T-cell (primary cell): ENCODE results near the gene IFT25. TPM values are rescaled to one million over a fixed set of nuclear protein-coding genes. Genes with fewer than 3 reads are reported as not detected.

Experiments used
- ATAC-seq, 4 experiments: fragments of 200-7000 bp in 3 of 4; fragments of 150-1000 bp in 1 of 4; cut with Tn5 transposase; replicated peaks in 1 of 4; 1 replicate in 3 of 4; 2 replicates in 1 of 4; pipeline ENCODE4 v1.10.0; 2021; ENCODE audit warnings: moderate library complexity in 3 of 4, mild to moderate bottlenecking in 2 of 4, moderate number of reproducible peaks in 1 of 4
- CTCF ChIA-PET, 2 donors: fragments of 300-600 bp; sonication (Branson Sonifier 250); formaldehyde crosslinking; loops; one replicate each; lab custom pipeline; 2022; ENCODE audit warnings: antibody characterized with exemption in 2 of 2; lab: Charles Lee
- POLR2A ChIA-PET, 2 donors: fragments of 300-600 bp; sonication (Branson Sonifier 250); formaldehyde crosslinking; loops; one replicate each; lab custom pipeline; 2022; ENCODE audit warnings: antibody characterized with exemption in 2 of 2; lab: Charles Lee
- DNase-seq, 35 experiments: peaks; one replicate each; pipeline versions ENCODE4 v3.0.0 to v3.0.0-alpha.2; 2013 to 2023
- H3K27ac ChIP-seq: one replicate; pipeline ENCODE4 v1.5.1; 2013; ENCODE audit warnings: low read length
- H3K27me3 ChIP-seq, 2 experiments: replicated peaks in 1 of 2; 1 replicate in 1 of 2; 2 replicates in 1 of 2; pipeline versions ENCODE4 v1.6.1 to v1.7.0; 2013; ENCODE audit warnings: low read length in 1 of 2, mixed read lengths in 1 of 2; ENCODE audit not compliant: control insufficient read depth in 2 of 2, insufficient read depth in 2 of 2; ENCODE audit errors: extremely low read depth in 1 of 2
- H3K36me3 ChIP-seq, 2 donors: 1 replicate in 1 of 2; 2 replicates in 1 of 2; pipeline versions ENCODE4 v1.6.1 to v1.7.0; 2013; ENCODE audit warnings: low read length in 1 of 2; ENCODE audit not compliant: control insufficient read depth in 2 of 2, insufficient read depth in 1 of 2; ENCODE audit errors: extremely low read depth in 1 of 2
- H3K4me1 ChIP-seq, 2 experiments: 1 replicate in 1 of 2; 2 replicates in 1 of 2; pipeline versions ENCODE4 v1.6.1 to v1.7.0; 2013; ENCODE audit warnings: low read length in 2 of 2, mixed read lengths in 1 of 2; ENCODE audit not compliant: insufficient read depth in 2 of 2, control insufficient read depth in 1 of 2; ENCODE audit errors: extremely low read depth in 1 of 2
- H3K4me3 ChIP-seq, 2 donors: 1 replicate in 1 of 2; 2 replicates in 1 of 2; pipeline versions ENCODE4 v1.5.1 to v1.7.0; 2013; ENCODE audit warnings: mild to moderate bottlenecking in 2 of 2, low read length in 1 of 2, moderate library complexity in 1 of 2; ENCODE audit not compliant: control insufficient read depth in 1 of 2; ENCODE audit errors: extremely low read depth in 1 of 2
- H3K9me3 ChIP-seq: 2 replicates; pipeline ENCODE4 v1.7.0; 2013
- H3K27ac Mint-ChIP-seq, 2 donors: one replicate each; pipeline ENCODE4 v1.8.0; 2020 to 2021; ENCODE audit warnings: mild to moderate bottlenecking in 2 of 2, mixed read lengths in 2 of 2
- H3K27me3 Mint-ChIP-seq, 2 donors: one replicate each; pipeline ENCODE4 v1.8.0; 2021 to 2022; ENCODE audit warnings: mixed read lengths in 2 of 2
- H3K36me3 Mint-ChIP-seq: one replicate; pipeline ENCODE4 v1.8.0; 2021; ENCODE audit warnings: mixed read lengths
- H3K4me1 Mint-ChIP-seq, 3 donors: one replicate each; pipeline ENCODE4 v1.8.0; 2020 to 2022; ENCODE audit warnings: mixed read lengths in 3 of 3, mild to moderate bottlenecking in 1 of 3
- H3K4me3 Mint-ChIP-seq, 3 donors: one replicate each; pipeline ENCODE4 v1.8.0; 2020 to 2022; ENCODE audit warnings: mild to moderate bottlenecking in 3 of 3, mixed read lengths in 3 of 3, moderate library complexity in 3 of 3
- H3K9me3 Mint-ChIP-seq, 3 donors: one replicate each; pipeline ENCODE4 v1.8.0; 2020 to 2022; ENCODE audit warnings: mixed read lengths in 3 of 3
- WGBS: methylation state at CpG from one replicate; pipeline ENCODE4 v1.1.5; 2013; ENCODE audit warnings: missing lambda C conversion rate; ENCODE audit not compliant: insufficient coverage; 5-methylcytosine and 5-hydroxymethylcytosine counted together
- total RNA-seq, 35 experiments: library from RNA in 6 of 35; stranded (reverse) in 6 of 35; fragments of 120-200 nt in 1 of 35; gene quantifications; one replicate each; pipeline versions ENCODE4 v1.2.1 to v1.2.4 and lab custom pipeline; 2013 to 2026

The IFT25 gene
- total RNA-seq, 5 donors from 2014 or later (not counting 1 experiment from before 2014, with no cell fraction given) = 24.5 to 33.1 (median 31.2) TPM

DNA sequence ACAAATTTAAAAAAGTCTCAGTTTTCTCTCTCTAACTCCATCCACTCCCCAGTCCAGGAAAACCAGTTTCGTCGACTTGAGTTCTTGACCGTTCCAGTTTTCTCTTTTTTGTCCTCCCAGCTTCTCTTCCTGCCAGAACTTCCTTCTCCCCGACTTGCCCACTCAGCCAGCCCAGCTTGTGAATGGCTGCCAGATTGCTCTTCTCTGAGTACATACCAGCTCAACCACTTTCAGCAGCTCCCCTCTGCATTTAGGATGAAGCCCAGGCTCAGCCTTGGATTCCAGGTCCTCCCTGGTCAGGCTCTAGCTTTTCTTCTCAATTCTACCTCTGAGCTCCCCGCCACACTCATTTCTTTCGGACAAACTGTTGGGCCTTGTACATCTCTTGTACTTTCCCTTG lies 50.1 kb downstream of the IFT25 start:
- 70% methylated on average over 6 of the region's 6 CpGs for WGBS
- peaks cover 0 to 8% of the 10 kb centered on the region in 2 experiments for H3K27me3 ChIP-seq
- CTCF ChIA-PET = no interaction called here
- H3K27me3 Mint-ChIP-seq = peaks cover 6 to 9% of the 10 kb centered on the region in 2 donors
- no peak overlapping the region for H3K4me3 Mint-ChIP-seq
- peaks cover 2 to 3% of the 10 kb centered on the region in 2 experiments for H3K4me1 ChIP-seq
- H3K27ac Mint-ChIP-seq = no peak overlapping the region
- H3K9me3 Mint-ChIP-seq = no peaks in the 10 kb centered on the region
- H3K36me3 Mint-ChIP-seq = no peaks in the 10 kb centered on the region
- H3K27ac ChIP-seq = no peak overlapping the region
- ATAC-seq = no peak
- H3K9me3 ChIP-seq = no peaks in the 10 kb centered on the region
- H3K4me1 Mint-ChIP-seq = peaks cover 6 to 7% (median 6%) of the 10 kb centered on the region in 3 donors
- H3K36me3 ChIP-seq = no peaks in the 10 kb centered on the region
- POLR2A ChIA-PET = no interaction called here
- H3K4me3 ChIP-seq = no peak overlapping the region
- no peak for DNase-seq

DNA sequence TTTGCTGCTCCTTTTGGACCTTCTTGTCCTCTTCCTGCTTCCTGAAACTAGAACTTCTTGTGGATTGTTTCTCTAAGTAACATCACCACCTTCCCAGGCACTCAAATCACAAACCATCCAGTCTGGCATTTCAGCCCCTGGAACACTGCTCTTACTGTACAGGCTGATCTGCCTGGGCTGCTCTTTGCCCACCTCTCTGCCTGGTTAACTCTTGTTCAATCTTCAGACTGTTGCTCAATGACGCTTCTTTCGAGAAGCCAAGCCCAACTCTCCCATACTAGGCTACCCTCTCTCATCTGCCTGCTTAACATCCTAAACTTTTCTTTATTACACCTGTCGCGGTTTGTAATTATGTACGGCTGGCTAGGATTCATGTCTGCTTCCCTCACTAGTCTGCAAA lies 50.9 kb downstream of the IFT25 start:
- ChIA-PET POLR2A (no interaction called here), CTCF (interaction anchor here in 1 of 2 donors (0.7 kb wide), 1 partner anchor 39 kb away, joined by 3 read pairs; no protein-coding TSS in a partner anchor)
- WGBS = 94% methylated on average over 5 of the region's 5 CpGs
- peaks cover 13 to 15% (median 13%) of the 10 kb centered on the region in 3 donors for H3K4me1 Mint-ChIP-seq
- Histone ChIP-seq H3K27me3 (peaks cover 0 to 8% of the 10 kb centered on the region in 2 experiments), H3K27ac (no peak overlapping the region), H3K9me3 (no peaks in the 10 kb centered on the region), H3K4me3 (no peak overlapping the region), H3K36me3 (no peaks in the 10 kb centered on the region), H3K4me1 (peaks cover 5 to 6% of the 10 kb centered on the region in 2 experiments)
- H3K4me3 Mint-ChIP-seq = no peak overlapping the region
- no peak for ATAC-seq
- peaks cover 6 to 9% of the 10 kb centered on the region in 2 donors for H3K27me3 Mint-ChIP-seq
- H3K36me3 Mint-ChIP-seq = no peaks in the 10 kb centered on the region
- no peak overlapping the region for H3K27ac Mint-ChIP-seq
- DNase-seq = no peak
- H3K9me3 Mint-ChIP-seq = no peaks in the 10 kb centered on the region

DNA sequence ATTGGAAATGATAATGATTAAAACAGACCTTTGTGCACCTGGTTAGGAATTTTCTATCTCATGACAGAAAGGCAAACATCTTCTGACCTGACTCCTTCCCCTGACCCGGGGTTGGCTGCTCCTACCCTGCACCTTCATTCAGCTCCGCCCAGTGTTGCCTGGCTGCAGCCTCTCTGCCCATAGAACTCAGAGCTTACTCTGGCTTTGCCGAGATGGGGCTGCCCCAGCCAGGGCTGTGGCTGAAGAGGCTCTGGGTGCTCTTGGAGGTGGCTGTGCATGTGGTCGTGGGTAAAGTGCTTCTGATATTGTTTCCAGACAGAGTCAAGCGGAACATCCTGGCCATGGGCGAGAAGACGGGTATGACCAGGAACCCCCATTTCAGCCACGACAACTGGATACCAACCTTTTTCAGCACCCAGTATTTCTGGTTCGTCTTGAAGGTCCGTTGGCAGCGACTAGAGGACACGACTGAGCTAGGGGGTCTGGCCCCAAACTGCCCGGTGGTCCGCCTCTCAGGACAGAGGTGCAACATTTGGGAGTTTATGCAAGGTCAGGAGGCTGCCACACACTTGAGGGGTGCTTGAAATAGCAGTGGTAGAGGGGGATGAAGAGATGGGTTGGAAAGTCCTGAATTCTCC lies 51.4 kb downstream of the IFT25 start, which contains the start of gene DIO1:
Gene DIO1, plus strand, starts transcription at position 189 of the 638 bp plus-strand sequence. Its CDS starts 24 bp downstream, at position 213.
- H3K9me3 Mint-ChIP-seq = no peaks in the 10 kb centered on the region
- ChIA-PET CTCF (no interaction called here), POLR2A (no interaction called here)
- H3K36me3 Mint-ChIP-seq = no peaks in the 10 kb centered on the region
- peaks cover 16 to 19% (median 16%) of the 10 kb centered on the region in 3 donors for H3K4me1 Mint-ChIP-seq
- no peaks in the 10 kb centered on the region for H3K36me3 ChIP-seq
- 72% methylated on average over 5 of the region's 14 CpGs for WGBS
- no peak within 1 kb of the TSS for H3K27ac Mint-ChIP-seq
- ATAC-seq = no peak
- DNase-seq = no peak
- H3K27me3 ChIP-seq = peaks cover 0 to 8% of the 10 kb centered on the region in 2 experiments
- peaks cover 7 to 8% of the 10 kb centered on the region in 2 experiments for H3K4me1 ChIP-seq
- no peak within 1 kb of the TSS for H3K4me3 ChIP-seq
- no peak within 1 kb of the TSS for H3K4me3 Mint-ChIP-seq
- H3K27me3 Mint-ChIP-seq = peaks cover 6 to 9% of the 10 kb centered on the region in 2 donors
- H3K27ac ChIP-seq = no peak within 1 kb of the TSS
- H3K9me3 ChIP-seq = no peaks in the 10 kb centered on the region

DNA sequence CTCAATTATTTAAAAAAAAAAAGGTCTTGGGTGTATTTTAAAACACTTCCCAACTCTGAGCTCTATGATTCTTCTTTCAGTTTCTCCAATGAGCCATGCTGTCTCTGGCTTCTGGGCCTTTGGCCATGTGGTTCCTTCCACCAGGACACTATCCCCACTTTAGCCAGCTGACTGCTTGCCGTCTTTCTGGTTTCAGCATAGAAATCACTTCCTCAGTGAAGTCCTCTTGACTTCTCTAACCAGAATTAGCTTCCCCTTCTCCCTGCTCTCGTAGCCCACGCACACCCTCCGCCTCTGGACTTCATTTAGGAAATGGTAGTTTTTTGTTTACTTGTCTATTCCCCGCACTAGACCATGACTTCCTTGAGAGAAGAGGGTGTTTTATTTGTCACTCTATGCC lies 52.6 kb downstream of the IFT25 start:
- no peaks in the 10 kb centered on the region for H3K9me3 Mint-ChIP-seq
- H3K27ac Mint-ChIP-seq = no peak overlapping the region
- 80% methylated on average over 1 of the region's 5 CpGs for WGBS
- H3K9me3 ChIP-seq = no peaks in the 10 kb centered on the region
- no peak overlapping the region for H3K4me3 ChIP-seq
- ChIA-PET CTCF (interaction anchor here in 1 of 2 donors (0.5 to 0.7 kb wide), 2 partner anchors 12 to 53 kb away, joined by 3 to 4 read pairs; partner anchors contain the start of genes IFT25 and LRRC42), POLR2A (interaction anchor here in 1 of 2 donors (0.6 kb wide), 1 partner anchor 28 kb away, joined by 3 read pairs; no protein-coding TSS in a partner anchor)
- DNase-seq (peak in 1 of 35 experiments; percentile 10), ATAC-seq (no peak)
- H3K27me3 ChIP-seq = peaks cover 0 to 8% of the 10 kb centered on the region in 2 experiments
- H3K27ac ChIP-seq = no peak overlapping the region
- no peak overlapping the region for H3K4me3 Mint-ChIP-seq
- H3K4me1 ChIP-seq = peaks cover 11 to 13% of the 10 kb centered on the region in 2 experiments
- H3K4me1 Mint-ChIP-seq = peaks cover 27 to 29% (median 28%) of the 10 kb centered on the region in 3 donors
- H3K36me3 Mint-ChIP-seq = no peaks in the 10 kb centered on the region
- no peaks in the 10 kb centered on the region for H3K36me3 ChIP-seq
- peaks cover 6 to 9% of the 10 kb centered on the region in 2 donors for H3K27me3 Mint-ChIP-seq

DNA sequence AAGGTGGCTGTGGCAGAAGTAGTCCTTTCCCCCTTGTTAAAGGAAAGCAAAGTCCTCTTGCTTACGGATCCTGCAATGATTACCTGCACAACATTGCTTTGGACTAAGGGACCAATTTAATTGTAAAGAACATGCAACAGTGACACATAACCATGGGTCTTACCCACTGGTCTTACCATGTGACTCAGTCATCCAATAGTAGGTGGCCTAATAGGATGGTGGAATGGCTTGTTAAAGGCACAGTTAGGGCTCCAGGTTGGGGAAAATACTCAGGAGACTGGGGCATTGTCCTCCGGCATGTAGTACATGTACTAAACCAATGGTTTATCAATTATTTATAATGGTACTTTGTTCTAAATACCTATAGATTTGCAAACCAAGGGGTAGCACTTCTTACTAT lies 53.8 kb downstream of the IFT25 start:
- WGBS = no CpG with 5 or more reads among the region's 2 CpGs
- peaks cover 11 to 13% of the 10 kb centered on the region in 2 experiments for H3K4me1 ChIP-seq
- no peak for DNase-seq
- no peaks in the 10 kb centered on the region for H3K9me3 Mint-ChIP-seq
- H3K27me3 Mint-ChIP-seq = peaks cover 6 to 9% of the 10 kb centered on the region in 2 donors
- H3K4me3 Mint-ChIP-seq = no peak overlapping the region
- H3K4me3 ChIP-seq = no peak overlapping the region
- no peak for ATAC-seq
- H3K27ac ChIP-seq = no peak overlapping the region
- H3K27ac Mint-ChIP-seq = no peak overlapping the region
- peaks cover 5% of the 10 kb centered on the region for H3K36me3 Mint-ChIP-seq
- no peaks in the 10 kb centered on the region for H3K9me3 ChIP-seq
- H3K4me1 Mint-ChIP-seq = peaks cover 35 to 41% (median 36%) of the 10 kb centered on the region in 3 donors
- ChIA-PET CTCF (no interaction called here), POLR2A (no interaction called here)
- peaks cover 0 to 8% of the 10 kb centered on the region in 2 experiments for H3K27me3 ChIP-seq
- H3K36me3 ChIP-seq = no peaks in the 10 kb centered on the region

DNA sequence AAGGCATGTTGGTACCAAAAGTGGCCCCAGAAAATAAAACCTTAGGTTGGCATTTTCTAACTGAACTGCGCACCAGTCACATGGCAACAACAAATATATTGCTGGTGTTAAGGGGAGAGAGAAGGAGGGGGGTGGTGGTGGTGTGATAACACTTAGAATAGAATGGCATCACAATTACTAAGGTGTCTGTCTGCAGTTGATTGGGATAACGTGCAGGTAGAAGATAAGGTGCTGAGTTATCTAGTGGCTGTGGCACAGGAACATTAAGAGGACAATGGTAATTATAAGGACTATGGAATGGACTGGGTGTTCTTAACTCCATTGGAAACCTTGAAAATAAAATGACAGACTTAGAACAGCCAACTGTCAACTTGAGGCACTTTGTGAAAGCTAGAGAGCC lies 54.5 kb downstream of the IFT25 start:
- peaks cover 40 to 43% (median 42%) of the 10 kb centered on the region in 3 donors for H3K4me1 Mint-ChIP-seq
- H3K4me3 Mint-ChIP-seq = peak overlapping the region in 1 of 3 donors; percentile 97
- WGBS = 75% methylated on average over 1 of the region's 2 CpGs
- H3K4me3 ChIP-seq = no peak overlapping the region
- no peak overlapping the region for H3K27ac ChIP-seq
- peaks cover 6% of the 10 kb centered on the region in 2 donors for H3K27me3 Mint-ChIP-seq
- no peaks in the 10 kb centered on the region for H3K9me3 ChIP-seq
- no peaks in the 10 kb centered on the region for H3K36me3 ChIP-seq
- ChIA-PET CTCF (interaction anchor here in 1 of 2 donors (1.4 kb wide), 1 partner anchor 68 kb away, joined by 3 read pairs; no protein-coding TSS in a partner anchor), POLR2A (interaction anchor here in 1 of 2 donors (1.2 kb wide), 1 partner anchor 54 kb away, joined by 4 read pairs; the partner anchor contains the start of gene IFT25)
- no peaks in the 10 kb centered on the region for H3K9me3 Mint-ChIP-seq
- ATAC-seq = no peak
- peaks cover 11 to 13% of the 10 kb centered on the region in 2 experiments for H3K4me1 ChIP-seq
- H3K36me3 Mint-ChIP-seq = peaks cover 7% of the 10 kb centered on the region
- peaks cover 0 to 7% of the 10 kb centered on the region in 2 experiments for H3K27me3 ChIP-seq
- DNase-seq = no peak
- H3K27ac Mint-ChIP-seq = no peak overlapping the region
